Measurements from ENCODE around the gene R3HDM1.

GRCh38 chr2:135629520-135629919, 98.2 kb downstream of the R3HDM1 start:
- no peak for TF ChIP-seq CTCF (IDR thresholded peaks at IDR 0.05; ENCODE audit: insufficient read depth, low read length, poor library complexity, severe bottlenecking)
- no peak for TF ChIP-seq EZH2phosphoT487 (conservative IDR thresholded peaks at IDR 0.05; ENCODE audit: low read length)
